ENCODE data around the gene ZFP36L2. TPM values are rescaled to one million over a fixed set of nuclear protein-coding genes. Genes with fewer than 3 reads are reported as not detected.

Gene ZFP36L2
- total and polyA plus RNA-seq, 9 donors: 115 to 369 (median 232) TPM

GRCh38 chr2:43240766-43241150 lies 14.4 kb upstream of the ZFP36L2 start:
- 63 to 68% (median 63%) methylated on average over 5 of the region's 5 CpGs for WGBS, 3 donors
- H3K4me1 ChIP-seq (ENCODE audit: insufficient read depth): peaks cover 5% of the 10 kb centered on the region
- H3K27ac ChIP-seq: peak overlapping the region in 1 of 2 donors; percentile 39
- peak in 2 of 5 donors; percentile 25 to 70 for DNase-seq
- no peaks in the 10 kb centered on the region for H3K36me3 ChIP-seq
- H3K4me3 ChIP-seq: no peak overlapping the region
- intact Hi-C loops (cut with DNase I): loop anchor here in 1 of 4 donors (10.0 kb wide), 1 partner anchor 464 kb away; no protein-coding TSS in a partner anchor
- no peaks in the 10 kb centered on the region for H3K9me3 ChIP-seq
- H3K27me3 ChIP-seq: no peaks in the 10 kb centered on the region
- no peak for TF ChIP-seq CTCF (IDR thresholded peaks at IDR 0.05)
- no peak for TF ChIP-seq POLR2A (IDR thresholded peaks at IDR 0.05)
- TF ChIP-seq EP300 (IDR thresholded peaks at IDR 0.05): no peak

DNA sequence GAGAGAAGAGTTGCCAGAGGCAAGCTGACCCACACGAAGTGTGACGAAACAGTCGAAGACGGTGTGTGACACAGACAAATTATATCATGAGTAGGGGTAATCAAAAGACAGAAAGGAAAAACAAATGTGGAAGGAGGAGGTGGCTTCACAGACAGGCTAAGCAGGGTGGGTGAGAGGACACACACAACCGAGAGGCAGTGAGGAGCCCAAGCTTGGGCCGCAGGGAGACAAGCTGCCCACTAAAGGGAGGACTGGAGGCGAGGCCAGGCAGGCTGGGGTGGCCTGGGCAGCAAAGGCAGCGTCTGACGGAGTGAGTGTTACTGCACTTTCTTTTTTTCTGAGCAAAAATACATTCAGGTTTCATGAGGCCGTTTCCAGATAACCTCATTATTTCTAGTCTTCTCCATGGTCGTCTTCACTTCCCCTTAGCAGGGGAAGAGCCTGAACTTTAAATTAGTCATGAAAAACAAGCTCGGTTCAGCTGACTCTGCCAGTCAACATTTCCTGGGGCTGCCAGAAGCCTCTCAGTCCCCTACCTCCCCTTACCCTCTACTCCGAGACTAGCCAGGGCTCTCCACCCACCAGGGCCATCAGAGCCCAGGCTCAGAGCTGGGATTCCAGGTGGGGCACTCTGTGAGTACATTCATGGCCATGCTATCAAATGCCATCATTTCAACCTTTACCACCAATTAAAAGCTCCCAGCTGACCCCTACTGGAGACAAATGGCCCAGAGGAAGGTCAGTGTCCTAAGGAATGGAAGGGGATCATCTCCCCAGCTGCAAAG lies 13.8 kb upstream of the ZFP36L2 start:
- peaks cover 5% of the 10 kb centered on the region for H3K4me1 ChIP-seq (ENCODE audit: insufficient read depth)
- H3K9me3 ChIP-seq: no peaks in the 10 kb centered on the region
- H3K4me3 ChIP-seq: no peak overlapping the region
- H3K36me3 ChIP-seq: no peaks in the 10 kb centered on the region
- H3K27ac ChIP-seq: peak overlapping the region in 1 of 2 donors; percentile 39
- WGBS, 3 donors: 81 to 86% (median 83%) methylated on average over 13 of the region's 13 CpGs
- intact Hi-C loops (cut with DNase I): loop anchor here in 2 of 4 donors (10.0 kb wide), 2 partner anchors 385 to 465 kb away; no protein-coding TSS in a partner anchor
- no peak for DNase-seq
- H3K27me3 ChIP-seq: no peaks in the 10 kb centered on the region
- TF ChIP-seq POLR2A (IDR thresholded peaks at IDR 0.05) (no peak), CTCF (IDR thresholded peaks at IDR 0.05) (no peak), EP300 (IDR thresholded peaks at IDR 0.05) (no peak)

DNA sequence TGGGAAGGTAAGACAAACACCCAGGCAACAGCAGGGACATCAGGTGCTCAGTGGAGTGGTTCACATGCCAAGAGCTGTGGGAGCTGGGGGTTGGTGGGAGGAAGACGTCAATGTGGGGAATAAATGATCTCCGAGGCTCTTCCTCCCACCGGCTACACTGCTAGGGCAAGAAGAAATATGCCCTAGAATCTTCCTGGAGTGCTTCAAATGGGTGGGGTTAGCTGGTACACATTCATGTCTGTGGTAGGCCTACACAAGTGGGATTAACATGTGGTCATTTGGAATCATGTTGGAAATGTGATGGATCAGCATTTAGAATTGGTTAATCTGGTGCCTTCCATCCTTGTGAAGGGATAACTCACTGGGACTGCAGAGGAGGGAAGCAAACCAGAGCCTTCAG lies 12.4 kb upstream of the ZFP36L2 start:
- WGBS, 3 donors: 62 to 87% (median 77%) methylated on average over 3 of the region's 3 CpGs
- Histone ChIP-seq H3K4me1 (ENCODE audit: insufficient read depth) (peaks cover 5% of the 10 kb centered on the region), H3K36me3 (no peaks in the 10 kb centered on the region), H3K9me3 (no peaks in the 10 kb centered on the region), H3K27me3 (no peaks in the 10 kb centered on the region), H3K4me3 (no peak overlapping the region), H3K27ac (peak overlapping the region in 1 of 2 donors; percentile 40)
- intact Hi-C loops (cut with DNase I): loop anchor here in 1 of 4 donors (10.0 kb wide), 1 partner anchor 384 kb away; no protein-coding TSS in a partner anchor
- DNase-seq: no peak
- no peak for TF ChIP-seq CTCF (IDR thresholded peaks at IDR 0.05)
- no peak for TF ChIP-seq EP300 (IDR thresholded peaks at IDR 0.05)
- no peak for TF ChIP-seq POLR2A (IDR thresholded peaks at IDR 0.05)

- H3K4me3 ChIP-seq: no peak overlapping the region
- no peak for DNase-seq
- no peaks in the 10 kb centered on the region for H3K9me3 ChIP-seq
- no peaks in the 10 kb centered on the region for H3K36me3 ChIP-seq
- intact Hi-C loops (cut with DNase I): loop anchor here in 1 of 4 donors (10.0 kb wide), 1 partner anchor 383 kb away; no protein-coding TSS in a partner anchor
- TF ChIP-seq EP300 (IDR thresholded peaks at IDR 0.05) (no peak), CTCF (IDR thresholded peaks at IDR 0.05) (no peak), POLR2A (IDR thresholded peaks at IDR 0.05) (no peak)
- H3K27me3 ChIP-seq: no peaks in the 10 kb centered on the region
- peak overlapping the region in 1 of 2 donors; percentile 40 for H3K27ac ChIP-seq
- H3K4me1 ChIP-seq (ENCODE audit: insufficient read depth): peaks cover 5% of the 10 kb centered on the region
Observed at GRCh38 chr2:43238176-43238575, 11.8 kb upstream of the ZFP36L2 start.
